HepG2 (cell line): ENCODE results near the gene SPDYE6. TPM values are rescaled to one million over a fixed set of nuclear protein-coding genes. Genes with fewer than 3 reads are reported as not detected.
A peak's percentile ranks its signal among the peaks of the same experiment; 100 is the strongest.

ENCODE experiments used
- FOXA1 ChIP-seq, 2 experiments: fragments of 450-650 bp in 1 of 2; sonication (generic) in 1 of 2; formaldehyde crosslinking in 1 of 2; IDR thresholded peaks; 2 replicates each; pipeline versions ENCODE4 v1.4.0 to v1.6.1; 2016 to 2020; ENCODE audit warnings: missing genetic modification reagents in 1 of 2
- MAFG ChIP-seq: sonication (generic); formaldehyde crosslinking; IDR thresholded peaks from 2 replicates; pipeline ENCODE4 v1.5.1; 2020; ENCODE audit warnings: mild to moderate bottlenecking, missing genetic modification reagents
- RARG ChIP-seq: sonication (generic); formaldehyde crosslinking; IDR thresholded peaks from 2 replicates; pipeline ENCODE4 v1.4.0; 2020; ENCODE audit warnings: low read depth, mild to moderate bottlenecking, missing genetic modification reagents
- SAFB2 ChIP-seq: sonication (generic); formaldehyde crosslinking; IDR thresholded peaks from 2 replicates; pipeline ENCODE4 v1.5.1; 2020; ENCODE audit warnings: missing genetic modification reagents, low read depth, mild to moderate bottlenecking, borderline replicate concordance
- STAT5B ChIP-seq: sonication (generic); formaldehyde crosslinking; IDR thresholded peaks from 2 replicates; pipeline ENCODE4 v1.4.0; 2020; ENCODE audit warnings: missing genetic modification reagents
- ZNF570 ChIP-seq: sonication (generic); formaldehyde crosslinking; IDR thresholded peaks from 2 replicates; pipeline ENCODE4 v1.4.0; 2020; ENCODE audit warnings: mild to moderate bottlenecking, missing genetic modification reagents, borderline replicate concordance
- ZNF619 ChIP-seq: sonication (generic); formaldehyde crosslinking; IDR thresholded peaks from 2 replicates; pipeline ENCODE4 v1.4.0; 2020; ENCODE audit warnings: mild to moderate bottlenecking, missing genetic modification reagents
- ZSCAN30 ChIP-seq: sonication (generic); formaldehyde crosslinking; IDR thresholded peaks from 2 replicates; pipeline ENCODE4 v1.5.0; 2020; ENCODE audit warnings: mild to moderate bottlenecking, missing genetic modification reagents
- polyA plus RNA-seq, 8 experiments: library from polyadenylated mRNA; depleted of rRNA in 3 of 8; stranded (reverse) in 7 of 8; unstranded in 1 of 8; fragments of >200 nt; fragmentation: Illumina TruSeq in 4 of 8; extraction: Trizol in 4 of 8; gene quantifications; 2 replicates each; pipeline versions ENCODE4 v1.2.1 to v1.2.3, GENCODE V29; 2011 to 2016; ENCODE audit warnings: low read depth in 4 of 8, missing spikeins in 1 of 8, mixed read lengths in 1 of 8; ENCODE audit not compliant: insufficient read depth in 1 of 8
- total RNA-seq, 5 experiments: library from RNA; depleted of rRNA; stranded (reverse); fragments of >200 nt; fragmentation: Illumina TruSeq; extraction: Trizol; gene quantifications; 2 replicates each; pipeline ENCODE4 v1.2.3, GENCODE V29; 2016; ENCODE audit warnings: low read depth in 1 of 5
- TF ChIP-seq, protein P1 (sequence below): sonication (generic); formaldehyde crosslinking; IDR thresholded peaks from 2 replicates; pipeline ENCODE4 v1.5.1; 2020; ENCODE audit warnings: mild to moderate bottlenecking, missing genetic modification reagents, borderline replicate concordance
- TF ChIP-seq, protein P2 (sequence below): sonication (generic); formaldehyde crosslinking; IDR thresholded peaks from 2 replicates; pipeline ENCODE4 v1.4.0; 2020; ENCODE audit warnings: missing genetic modification reagents
- TF ChIP-seq, protein P3 (sequence below): sonication (generic); formaldehyde crosslinking; IDR thresholded peaks from 2 replicates; pipeline ENCODE4 v1.5.0; 2020; ENCODE audit warnings: missing genetic modification reagents
- TF ChIP-seq, protein P4 (sequence below), 2 experiments: sonication (generic) in 1 of 2; formaldehyde crosslinking in 1 of 2; IDR thresholded peaks; 2 replicates each; pipeline versions ENCODE4 v1.5.1 to v1.6.1; 2011 to 2020; ENCODE audit warnings: borderline replicate concordance in 1 of 2, low read depth in 1 of 2, low read length in 1 of 2, mild to moderate bottlenecking in 1 of 2, missing genetic modification reagents in 1 of 2, moderate library complexity in 1 of 2
- TF ChIP-seq, protein P5 (sequence below): sonication (generic); formaldehyde crosslinking; IDR thresholded peaks from 2 replicates; pipeline ENCODE4 v1.8.1; 2023; ENCODE audit warnings: mild to moderate bottlenecking, moderate library complexity, missing genetic modification reagents

SPDYE6 gene
- total and polyA plus RNA-seq, 2 of the 13 experiments (the other 11 are each of a cell fraction or from before 2014, with no cell fraction given): 0.07 TPM; not detected in 1

DNA sequence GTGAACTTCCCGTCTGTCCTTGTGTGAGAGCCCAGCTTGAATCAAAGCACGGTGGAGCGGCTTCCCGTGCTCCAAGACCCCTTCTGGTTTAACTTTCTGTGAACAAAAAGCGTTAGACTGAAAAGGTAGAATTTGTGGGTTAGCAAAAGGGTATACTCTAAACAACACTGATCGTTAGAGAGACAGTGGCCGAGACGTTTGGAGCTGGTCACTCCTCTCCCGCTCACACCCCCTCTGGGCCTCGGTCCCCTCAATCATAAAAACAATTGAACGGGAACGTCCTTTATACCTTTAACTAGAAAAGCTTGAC lies 40.4 kb upstream of the SPDYE6 start (continued):
- TF ChIP-seq, protein P1, sequence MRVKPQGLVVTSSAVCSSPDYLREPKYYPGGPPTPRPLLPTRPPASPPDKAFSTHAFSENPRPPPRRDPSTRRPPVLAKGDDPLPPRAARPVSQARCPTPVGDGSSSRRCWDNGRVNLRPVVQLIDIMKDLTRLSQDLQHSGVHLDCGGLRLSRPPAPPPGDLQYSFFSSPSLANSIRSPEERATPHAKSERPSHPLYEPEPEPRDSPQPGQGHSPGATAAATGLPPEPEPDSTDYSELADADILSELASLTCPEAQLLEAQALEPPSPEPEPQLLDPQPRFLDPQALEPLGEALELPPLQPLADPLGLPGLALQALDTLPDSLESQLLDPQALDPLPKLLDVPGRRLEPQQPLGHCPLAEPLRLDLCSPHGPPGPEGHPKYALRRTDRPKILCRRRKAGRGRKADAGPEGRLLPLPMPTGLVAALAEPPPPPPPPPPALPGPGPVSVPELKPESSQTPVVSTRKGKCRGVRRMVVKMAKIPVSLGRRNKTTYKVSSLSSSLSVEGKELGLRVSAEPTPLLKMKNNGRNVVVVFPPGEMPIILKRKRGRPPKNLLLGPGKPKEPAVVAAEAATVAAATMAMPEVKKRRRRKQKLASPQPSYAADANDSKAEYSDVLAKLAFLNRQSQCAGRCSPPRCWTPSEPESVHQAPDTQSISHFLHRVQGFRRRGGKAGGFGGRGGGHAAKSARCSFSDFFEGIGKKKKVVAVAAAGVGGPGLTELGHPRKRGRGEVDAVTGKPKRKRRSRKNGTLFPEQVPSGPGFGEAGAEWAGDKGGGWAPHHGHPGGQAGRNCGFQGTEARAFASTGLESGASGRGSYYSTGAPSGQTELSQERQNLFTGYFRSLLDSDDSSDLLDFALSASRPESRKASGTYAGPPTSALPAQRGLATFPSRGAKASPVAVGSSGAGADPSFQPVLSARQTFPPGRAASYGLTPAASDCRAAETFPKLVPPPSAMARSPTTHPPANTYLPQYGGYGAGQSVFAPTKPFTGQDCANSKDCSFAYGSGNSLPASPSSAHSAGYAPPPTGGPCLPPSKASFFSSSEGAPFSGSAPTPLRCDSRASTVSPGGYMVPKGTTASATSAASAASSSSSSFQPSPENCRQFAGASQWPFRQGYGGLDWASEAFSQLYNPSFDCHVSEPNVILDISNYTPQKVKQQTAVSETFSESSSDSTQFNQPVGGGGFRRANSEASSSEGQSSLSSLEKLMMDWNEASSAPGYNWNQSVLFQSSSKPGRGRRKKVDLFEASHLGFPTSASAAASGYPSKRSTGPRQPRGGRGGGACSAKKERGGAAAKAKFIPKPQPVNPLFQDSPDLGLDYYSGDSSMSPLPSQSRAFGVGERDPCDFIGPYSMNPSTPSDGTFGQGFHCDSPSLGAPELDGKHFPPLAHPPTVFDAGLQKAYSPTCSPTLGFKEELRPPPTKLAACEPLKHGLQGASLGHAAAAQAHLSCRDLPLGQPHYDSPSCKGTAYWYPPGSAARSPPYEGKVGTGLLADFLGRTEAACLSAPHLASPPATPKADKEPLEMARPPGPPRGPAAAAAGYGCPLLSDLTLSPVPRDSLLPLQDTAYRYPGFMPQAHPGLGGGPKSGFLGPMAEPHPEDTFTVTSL (CRISPR knock-in tag): 0 out of 2 replicates have a peak, but pooled peaks have one; percentile 15
- TF ChIP-seq FOXA1 (IDR thresholded peaks at IDR 0.05) (no peak), FOXA1 (CRISPR knock-in tag; IDR thresholded peaks at IDR 0.05) (no peak), SAFB2 (CRISPR knock-in tag) (0 out of 2 replicates have a peak, but pooled peaks have one; percentile 3), ZSCAN30 (CRISPR knock-in tag) (no peak), STAT5B (CRISPR knock-in tag) (no peak), RARG (0 out of 2 replicates have a peak, but pooled peaks have one; percentile 20), ZNF570 (CRISPR knock-in tag) (0 out of 2 replicates have a peak, but pooled peaks have one; percentile 14), ZNF619 (CRISPR knock-in tag) (no peak), MAFG (CRISPR knock-in tag) (no peak)
- TF ChIP-seq, protein P2, sequence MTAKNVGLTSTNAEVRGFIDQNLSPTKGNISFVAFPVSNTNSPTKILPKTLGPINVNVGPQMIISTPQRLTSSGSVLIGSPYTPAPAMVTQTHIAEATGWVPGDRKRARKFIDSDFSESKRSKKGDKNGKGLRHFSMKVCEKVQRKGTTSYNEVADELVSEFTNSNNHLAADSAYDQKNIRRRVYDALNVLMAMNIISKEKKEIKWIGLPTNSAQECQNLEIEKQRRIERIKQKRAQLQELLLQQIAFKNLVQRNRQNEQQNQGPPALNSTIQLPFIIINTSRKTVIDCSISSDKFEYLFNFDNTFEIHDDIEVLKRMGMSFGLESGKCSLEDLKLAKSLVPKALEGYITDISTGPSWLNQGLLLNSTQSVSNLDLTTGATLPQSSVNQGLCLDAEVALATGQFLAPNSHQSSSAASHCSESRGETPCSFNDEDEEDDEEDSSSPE (CRISPR knock-in tag): 0 out of 2 replicates have a peak, but pooled peaks have one; percentile 9
- TF ChIP-seq, protein P3, sequence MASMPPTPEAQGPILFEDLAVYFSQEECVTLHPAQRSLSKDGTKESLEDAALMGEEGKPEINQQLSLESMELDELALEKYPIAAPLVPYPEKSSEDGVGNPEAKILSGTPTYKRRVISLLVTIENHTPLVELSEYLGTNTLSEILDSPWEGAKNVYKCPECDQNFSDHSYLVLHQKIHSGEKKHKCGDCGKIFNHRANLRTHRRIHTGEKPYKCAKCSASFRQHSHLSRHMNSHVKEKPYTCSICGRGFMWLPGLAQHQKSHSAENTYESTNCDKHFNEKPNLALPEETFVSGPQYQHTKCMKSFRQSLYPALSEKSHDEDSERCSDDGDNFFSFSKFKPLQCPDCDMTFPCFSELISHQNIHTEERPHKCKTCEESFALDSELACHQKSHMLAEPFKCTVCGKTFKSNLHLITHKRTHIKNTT (CRISPR knock-in tag): no peak
- TF ChIP-seq, protein P4, sequence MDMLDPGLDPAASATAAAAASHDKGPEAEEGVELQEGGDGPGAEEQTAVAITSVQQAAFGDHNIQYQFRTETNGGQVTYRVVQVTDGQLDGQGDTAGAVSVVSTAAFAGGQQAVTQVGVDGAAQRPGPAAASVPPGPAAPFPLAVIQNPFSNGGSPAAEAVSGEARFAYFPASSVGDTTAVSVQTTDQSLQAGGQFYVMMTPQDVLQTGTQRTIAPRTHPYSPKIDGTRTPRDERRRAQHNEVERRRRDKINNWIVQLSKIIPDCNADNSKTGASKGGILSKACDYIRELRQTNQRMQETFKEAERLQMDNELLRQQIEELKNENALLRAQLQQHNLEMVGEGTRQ (IDR thresholded peaks at IDR 0.05; ENCODE audit: low read depth, low read length): no peak
- TF ChIP-seq, protein P4 (CRISPR knock-in tag; IDR thresholded peaks at IDR 0.05; ENCODE audit: borderline replicate concordance): no peak
- TF ChIP-seq, protein P5, sequence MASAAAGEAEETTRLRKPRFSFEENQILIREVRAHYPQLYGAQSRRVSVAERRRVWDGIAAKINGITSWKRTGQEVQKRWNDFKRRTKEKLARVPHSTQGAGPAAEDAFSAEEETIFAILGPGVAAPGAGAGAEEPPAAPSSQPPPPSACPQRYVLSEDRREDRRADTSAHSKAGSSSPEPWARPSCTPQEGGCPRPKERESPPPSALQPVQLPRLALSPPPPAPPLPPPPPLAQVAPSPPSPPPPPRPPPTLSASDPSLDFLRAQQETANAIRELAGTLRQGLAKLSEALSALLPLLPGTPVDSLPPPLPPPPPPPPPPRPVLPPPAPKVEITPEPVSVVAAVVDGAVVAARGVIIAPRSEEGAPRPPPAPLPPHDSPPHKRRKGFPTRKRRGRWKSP: no peak
